SH-SY5Y (cell line): ENCODE measurements around the gene ID3.

Experiments
- GATA2 ChIP-seq: IDR thresholded peaks from 2 replicates; pipeline ENCODE4 v1.6.1; 2011; ENCODE audit warnings: mild to moderate bottlenecking, low read depth, low read length
- GATA3 ChIP-seq: IDR thresholded peaks from 2 replicates; pipeline ENCODE4 v1.6.1; 2011; ENCODE audit warnings: low read depth, mild to moderate bottlenecking, low read length, moderate library complexity

The ID3 gene, protein sequence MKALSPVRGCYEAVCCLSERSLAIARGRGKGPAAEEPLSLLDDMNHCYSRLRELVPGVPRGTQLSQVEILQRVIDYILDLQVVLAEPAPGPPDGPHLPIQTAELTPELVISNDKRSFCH

DNA sequence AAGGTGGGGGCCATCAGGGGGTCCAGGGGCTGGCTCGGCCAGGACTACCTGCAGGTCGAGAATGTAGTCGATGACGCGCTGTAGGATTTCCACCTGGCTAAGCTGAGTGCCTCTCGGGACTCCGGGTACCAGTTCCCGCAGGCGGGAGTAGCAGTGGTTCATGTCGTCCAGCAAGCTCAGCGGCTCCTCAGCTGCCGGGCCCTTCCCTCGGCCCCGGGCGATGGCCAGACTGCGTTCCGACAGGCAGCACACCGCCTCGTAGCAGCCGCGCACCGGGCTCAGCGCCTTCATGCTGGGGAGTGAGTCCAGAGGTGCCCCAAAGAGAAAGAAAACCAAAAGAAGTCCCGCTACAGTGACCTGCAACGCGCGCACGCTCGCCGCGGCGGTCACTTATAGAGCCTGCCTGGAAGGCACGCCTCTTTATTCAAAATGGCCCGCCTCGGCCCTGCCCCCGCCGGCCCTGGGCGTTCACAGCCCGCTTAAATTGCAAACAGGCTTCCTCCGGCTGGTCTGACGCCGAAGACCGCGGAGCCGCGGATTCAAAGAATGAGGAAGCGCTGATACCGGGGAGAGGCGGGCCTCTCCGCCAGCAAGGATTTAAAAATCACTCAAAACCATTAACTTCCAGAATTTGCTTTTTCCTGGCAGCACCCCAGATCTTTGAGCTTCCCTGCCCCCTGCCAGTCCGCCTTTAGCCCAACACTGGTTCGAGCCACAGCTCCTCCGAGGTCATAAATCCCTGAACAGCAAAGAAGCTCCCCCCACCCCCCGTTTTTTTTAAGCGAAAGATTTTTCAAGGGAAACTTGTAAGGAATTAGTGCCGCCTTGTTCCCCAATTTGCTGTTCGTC, at the start of gene ID3:
ID3 (minus strand) TSS at position 366 of the 849 bp plus-strand sequence; CDS start at position 291, 75 bp downstream.
- TF ChIP-seq GATA3 (no peak), GATA2 (no peak)

DNA sequence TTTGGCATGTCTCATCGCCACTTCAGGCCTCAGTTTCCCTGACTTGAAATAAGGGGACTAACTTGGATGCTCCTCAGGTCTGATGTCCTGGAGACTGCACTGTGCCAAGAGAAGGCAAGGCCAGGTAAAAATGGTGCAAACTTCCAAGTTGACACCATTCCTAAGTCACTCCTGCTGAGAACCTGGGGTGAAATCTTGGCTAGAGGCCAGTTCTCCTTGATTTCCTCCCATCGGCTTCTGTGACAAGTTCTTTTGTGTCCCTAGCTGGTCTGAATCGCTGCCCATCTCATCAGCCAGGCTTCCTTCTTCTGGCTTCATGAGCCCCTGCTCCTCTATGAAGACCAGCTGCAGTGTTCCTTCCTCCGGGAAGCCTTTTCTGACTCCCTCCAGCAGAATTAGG, 48.6 kb upstream of the ID3 start:
- TF ChIP-seq GATA2 = no peak
- TF ChIP-seq GATA3 = no peak

DNA sequence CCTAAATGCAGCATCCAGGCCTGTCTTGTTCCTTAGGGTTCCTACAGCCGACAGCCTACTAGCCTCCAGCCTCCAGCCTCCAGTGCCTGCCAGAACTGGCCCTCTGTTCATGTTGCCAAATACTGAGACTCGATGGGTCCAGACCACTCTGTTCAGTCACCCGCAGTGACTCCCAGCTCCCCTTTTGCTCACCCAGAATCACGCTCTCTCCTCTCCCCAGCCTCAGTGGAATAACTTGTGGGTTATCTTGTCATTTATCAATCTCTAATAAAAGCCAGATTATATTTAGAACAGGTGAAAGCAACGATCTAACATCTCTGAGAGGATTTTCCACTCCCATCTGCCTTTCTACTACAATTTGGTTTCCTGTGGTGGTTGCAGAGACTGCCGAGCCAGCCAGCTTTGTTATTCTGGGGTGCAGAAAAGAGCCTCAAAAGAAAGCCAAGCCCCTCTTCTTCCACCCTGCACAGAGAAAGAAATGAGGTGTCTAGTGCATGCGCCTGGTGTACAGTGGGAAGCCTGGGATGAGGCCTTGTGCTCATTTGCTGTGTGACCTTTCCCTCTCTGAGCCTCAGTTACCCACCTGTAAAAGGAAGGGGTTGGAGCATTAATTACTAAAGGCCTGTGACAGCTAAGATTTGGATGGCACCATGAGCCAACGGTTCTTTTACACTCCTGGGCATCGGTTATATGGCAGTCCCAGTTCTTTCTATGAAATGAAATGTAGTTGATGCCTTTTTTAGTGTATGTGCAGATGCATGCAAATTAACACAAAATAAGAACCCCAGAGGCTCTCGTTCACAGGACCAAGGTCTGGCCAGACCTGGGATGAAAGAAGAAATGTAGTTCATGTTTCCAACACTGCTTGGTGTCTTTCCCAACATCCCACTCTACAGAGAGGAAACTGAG, 42.9 kb upstream of the ID3 start:
- TF ChIP-seq GATA2 (no peak), GATA3 (no peak)

DNA sequence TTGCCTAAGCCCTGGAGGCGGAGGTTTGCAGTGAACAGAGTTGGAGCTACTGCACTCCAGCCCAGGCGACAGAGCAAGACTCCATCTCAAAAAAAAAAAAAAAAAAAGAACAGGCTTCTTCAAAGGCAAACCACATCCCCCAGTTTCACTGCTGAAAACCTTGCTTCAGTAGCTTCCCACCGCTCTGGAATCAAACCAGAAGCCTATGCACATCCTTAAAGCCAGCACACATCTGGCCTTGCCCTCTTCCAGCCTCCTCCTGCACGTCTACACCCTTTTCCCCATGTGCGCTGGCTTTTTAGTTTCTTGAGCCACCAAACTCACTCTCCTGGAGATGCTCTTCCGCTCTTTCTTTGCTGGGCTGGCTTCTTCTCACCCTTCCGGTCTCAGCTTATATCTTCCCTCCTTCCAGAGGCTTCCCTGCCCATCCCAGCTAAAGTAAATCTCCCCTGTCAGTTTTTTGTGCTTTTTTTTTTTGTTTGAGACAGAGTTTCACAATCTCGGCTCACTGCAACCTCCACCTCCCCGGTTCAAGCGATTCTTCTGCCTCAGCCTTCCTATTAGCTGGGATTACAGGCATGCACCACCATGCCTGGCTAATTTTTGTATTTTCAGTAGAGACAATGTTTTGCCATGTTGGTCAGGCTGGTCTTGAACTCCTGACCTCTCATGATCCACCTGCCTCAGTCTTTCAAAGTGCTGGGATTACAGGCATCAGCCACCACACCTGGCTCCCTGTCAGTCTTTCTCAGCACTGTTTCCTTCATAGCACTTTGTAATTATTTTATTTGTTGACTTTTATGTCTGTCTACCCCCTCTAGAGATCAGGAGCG, 42.0 kb upstream of the ID3 start:
- TF ChIP-seq GATA2 = no peak
- TF ChIP-seq GATA3 = no peak

DNA sequence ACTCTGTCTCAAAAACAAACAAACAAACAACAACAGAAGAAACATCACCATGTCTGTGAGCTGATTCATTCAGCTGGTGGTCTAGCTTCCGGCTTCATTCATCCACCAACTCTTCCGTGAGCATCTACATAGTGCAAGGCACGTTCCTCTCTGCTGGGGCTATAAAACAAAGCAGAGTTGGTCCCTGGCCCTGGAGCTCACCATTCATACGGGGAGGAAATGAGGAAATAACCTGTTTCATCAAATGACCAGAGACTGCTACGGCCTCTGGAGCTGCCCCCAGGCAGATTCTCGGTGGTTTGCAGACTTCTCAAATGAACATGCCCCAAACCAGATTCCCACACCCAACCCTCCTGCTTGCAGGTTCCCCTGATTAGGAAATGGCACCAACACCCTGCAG, 41.0 kb upstream of the ID3 start:
- no peak for TF ChIP-seq GATA3
- TF ChIP-seq GATA2 = no peak

DNA sequence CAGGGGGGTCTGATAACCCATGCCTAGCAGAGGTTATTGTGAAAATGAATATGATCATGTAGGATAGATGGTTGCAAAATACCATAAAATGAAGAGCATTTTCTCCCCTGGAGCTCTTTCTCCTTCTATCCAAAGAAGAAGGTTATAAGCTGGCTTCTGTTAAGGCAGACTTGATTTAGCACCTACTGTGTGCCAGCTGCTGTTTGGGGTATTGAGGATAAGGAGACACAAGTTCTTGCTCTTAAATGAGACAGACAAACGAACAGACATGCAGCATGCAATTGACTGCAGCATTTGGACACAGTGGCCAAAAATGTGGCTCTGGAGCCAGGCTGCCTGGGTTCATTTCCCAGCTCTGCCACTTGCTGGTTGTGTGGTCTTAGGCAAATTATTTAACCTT, 39.8 kb upstream of the ID3 start:
- no peak for TF ChIP-seq GATA3
- no peak for TF ChIP-seq GATA2

DNA sequence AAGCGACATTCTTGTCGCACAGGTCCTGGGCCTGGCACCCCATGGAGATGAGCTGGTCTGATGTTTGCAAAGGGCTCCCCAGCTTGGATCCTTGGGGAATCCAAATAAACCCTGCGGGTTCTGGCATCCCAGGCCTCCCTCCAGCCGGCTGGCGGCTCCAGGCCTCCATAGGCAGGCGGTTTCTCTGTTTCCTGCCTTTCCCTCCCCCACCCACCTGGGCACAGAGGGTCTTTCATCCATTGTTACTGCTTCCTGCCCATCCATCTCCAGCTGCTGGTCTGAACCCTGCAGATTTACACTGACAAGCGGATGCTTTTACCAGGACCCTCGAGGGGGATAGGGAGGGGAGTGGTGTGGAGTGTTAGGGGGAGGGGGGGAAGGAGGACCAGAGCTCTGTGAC, 39.1 kb upstream of the ID3 start:
- TF ChIP-seq GATA3 (no peak), GATA2 (no peak)

DNA sequence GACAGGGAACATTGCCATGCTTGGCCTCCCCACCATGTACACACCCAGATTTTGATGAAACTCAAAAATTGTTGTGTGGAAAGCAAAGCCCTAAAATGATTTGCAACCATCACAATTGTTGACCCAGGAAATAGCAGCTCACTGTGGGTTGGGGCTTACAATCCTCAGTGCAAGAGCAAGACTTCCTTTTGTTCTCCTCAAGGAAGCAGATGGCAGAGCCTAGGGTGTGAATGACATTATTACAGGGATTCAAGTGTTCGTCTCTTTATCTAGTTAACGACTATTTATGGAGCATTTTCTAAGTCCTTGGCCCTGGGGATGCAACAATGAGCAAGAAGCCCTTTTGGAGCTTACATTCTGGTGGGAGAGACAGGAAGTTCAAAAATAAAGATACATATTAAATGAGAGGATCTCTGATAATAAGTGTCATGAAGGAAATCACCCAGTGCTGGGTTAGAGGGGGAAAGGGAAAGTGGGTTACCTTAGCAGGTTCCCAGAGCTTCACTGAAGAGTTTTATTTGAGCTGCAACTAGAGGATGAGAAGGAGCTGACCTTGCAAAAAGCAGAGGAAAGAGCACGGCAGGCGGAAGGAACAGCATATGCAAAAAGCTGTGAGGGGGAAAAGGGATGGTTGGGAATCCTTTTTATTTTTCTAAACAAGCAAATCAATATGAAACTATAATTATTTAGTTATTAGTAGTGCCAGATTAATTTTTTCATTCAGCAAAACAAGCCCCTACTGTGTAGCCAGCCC, 38.5 kb upstream of the ID3 start:
- TF ChIP-seq GATA3 (no peak), GATA2 (no peak)

DNA sequence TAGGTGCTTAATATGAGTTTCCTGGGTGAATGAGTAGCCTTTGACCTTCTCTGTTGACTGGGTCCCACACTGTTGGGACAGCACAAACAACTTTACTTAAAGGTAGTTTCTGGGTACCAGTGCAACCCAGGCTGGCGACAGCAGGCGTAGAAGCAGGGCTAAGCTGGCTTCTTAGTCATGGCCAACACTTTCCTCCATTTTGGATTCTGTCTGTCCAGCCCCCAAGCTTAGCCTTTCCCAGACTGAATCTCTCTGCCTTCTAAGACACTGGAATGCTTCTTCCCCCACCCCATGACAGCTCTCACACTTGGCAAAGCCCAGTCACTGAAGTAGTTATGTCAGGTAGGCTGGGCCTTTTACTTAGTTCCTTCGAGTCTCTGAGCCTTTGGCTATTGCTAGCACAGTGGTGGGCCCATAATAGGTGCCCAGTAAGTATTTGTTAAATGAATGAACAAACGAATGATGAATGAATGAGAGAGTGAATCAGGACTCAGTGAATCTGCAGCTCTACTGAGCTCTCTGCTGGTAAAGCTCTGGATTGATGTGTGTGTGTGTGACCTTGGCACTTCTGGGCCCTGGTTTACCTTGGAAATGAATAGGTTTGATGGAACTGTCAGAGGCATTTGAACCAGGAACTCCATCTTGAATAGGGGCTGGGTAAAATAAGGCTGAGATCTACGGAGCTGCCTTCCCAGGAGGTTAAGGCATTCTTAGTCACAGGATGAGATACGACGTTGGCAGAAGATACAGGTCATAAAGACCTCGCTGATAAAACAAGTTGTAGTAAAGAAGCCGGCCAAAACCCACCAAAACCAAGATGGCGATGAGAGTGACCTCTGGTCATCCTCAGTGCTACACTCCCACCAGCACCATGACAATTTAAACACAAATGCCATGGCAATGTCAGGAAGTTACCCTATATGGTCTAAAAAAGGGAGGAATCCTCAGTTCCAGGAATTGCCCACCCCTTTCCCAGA, 37.4 kb upstream of the ID3 start:
- TF ChIP-seq GATA2 (no peak), GATA3 (no peak)

DNA sequence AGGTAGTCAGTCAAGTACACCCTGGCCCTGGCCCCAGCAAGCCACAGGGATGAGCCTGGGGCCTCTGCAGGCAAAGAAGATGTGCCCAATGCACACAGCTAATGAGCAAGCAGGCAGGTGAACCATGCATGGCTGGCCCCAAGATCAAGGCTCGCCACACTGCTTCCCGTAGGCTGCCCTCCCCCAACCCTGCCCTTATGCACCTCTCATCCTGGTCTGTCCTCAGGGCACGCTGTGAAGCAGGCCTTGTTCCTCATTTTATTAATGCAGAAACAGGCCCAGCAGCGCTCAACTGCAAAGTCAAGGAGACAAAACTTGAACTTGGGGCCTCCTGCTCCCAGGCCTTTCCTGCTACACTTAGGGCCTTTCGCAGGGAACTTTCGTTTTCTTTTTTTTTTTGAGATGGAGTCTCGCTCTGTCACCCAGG, 35.6 kb upstream of the ID3 start:
- TF ChIP-seq GATA3 = no peak
- TF ChIP-seq GATA2 = no peak

DNA sequence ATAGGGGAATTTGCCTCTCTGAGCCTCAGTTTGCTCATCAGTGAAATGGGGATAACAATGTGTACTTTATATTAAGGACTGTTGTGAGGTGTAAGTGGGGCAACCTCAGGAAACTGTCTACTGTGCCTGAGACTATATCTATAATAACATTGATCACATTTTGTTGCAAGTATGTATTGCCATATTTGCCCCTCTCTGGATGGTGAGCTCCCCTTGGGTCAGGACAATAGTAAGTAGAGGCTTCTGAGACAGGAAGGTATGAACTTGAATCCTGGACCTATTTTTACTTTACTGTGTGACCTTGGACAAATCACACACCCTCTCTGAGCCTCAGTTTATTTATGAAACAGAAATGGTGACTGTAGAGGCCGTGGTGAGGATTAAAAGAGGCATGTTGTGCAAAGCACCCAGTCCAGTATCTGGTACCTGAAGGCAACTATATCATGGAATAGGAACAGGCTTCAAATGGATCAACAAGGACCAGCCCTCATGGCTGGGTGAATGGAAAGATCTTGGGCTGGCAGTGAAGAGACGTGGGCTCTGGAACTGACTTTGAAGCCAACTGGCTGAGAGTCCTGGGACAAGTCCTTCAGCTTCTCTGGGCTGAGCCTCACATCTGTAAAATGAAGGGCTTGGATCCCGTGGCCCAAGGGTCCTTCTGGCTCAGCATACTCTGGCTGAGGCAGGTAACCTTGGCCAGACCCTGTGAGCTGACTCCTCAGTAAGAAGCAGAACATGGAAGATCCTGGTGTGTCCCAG, 35.0 kb upstream of the ID3 start:
- TF ChIP-seq GATA3 (no peak), GATA2 (no peak)

DNA sequence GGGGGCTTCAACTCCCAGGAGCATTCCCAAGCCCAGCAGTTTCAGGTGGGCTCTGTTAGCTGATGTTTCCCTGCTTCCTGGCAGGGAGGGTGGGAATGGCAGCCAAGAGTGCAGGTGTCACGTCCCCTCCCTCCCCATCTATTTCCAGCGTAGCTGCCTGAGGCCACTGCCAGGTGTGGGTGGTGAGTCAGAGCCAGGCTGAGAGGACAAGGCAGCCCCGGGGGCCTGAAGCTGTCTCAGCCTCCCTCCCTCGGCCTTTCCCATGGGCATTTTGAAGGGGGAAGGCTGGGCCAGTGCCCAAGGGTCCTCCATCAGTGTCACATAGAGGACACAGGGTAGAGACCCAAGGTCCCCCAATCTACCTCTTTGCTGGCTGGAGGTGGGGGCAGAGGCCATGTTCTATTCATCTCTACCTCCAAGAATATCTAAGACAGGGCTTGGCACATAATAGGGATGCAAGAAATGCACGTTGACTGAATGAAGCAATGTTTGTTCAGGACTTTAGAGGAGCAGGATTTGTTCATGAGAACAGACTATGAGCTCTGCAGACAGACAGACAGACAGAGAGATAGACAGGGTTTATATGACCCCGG, 34.4 kb upstream of the ID3 start:
- TF ChIP-seq GATA2 (no peak), GATA3 (no peak)
